Non-pigmented ciliary epithelial cell (primary cell): ENCODE measurements around the gene GMEB1.

ENCODE experiments used
- DNase-seq: peaks from one replicate; pipeline ENCODE4 v3.0.0-alpha.2; 2010; ENCODE audit warnings: low read depth

GMEB1 gene

GRCh38 chr1:28751315-28752060, 82.9 kb downstream of the GMEB1 start:
- DNase-seq = peak; percentile 26

GRCh38 chr1:28755701-28756100, 87.1 kb downstream of the GMEB1 start:
- no peak for DNase-seq

- no peak for DNase-seq
Measured at GRCh38 chr1:28756846-28757245, 88.3 kb downstream of the GMEB1 start.

- no peak for DNase-seq
Measured at GRCh38 chr1:28758420-28758819, 89.8 kb downstream of the GMEB1 start.

- DNase-seq = no peak
Measured at GRCh38 chr1:28759257-28759656, 90.7 kb downstream of the GMEB1 start.

GRCh38 chr1:28761189-28761588, 92.6 kb downstream of the GMEB1 start:
- DNase-seq = no peak

GRCh38 chr1:28766532-28767183, 98.1 kb downstream of the GMEB1 start:
- DNase-seq = no peak
